HEK293 (cell line): ENCODE measurements around the gene TMEM203.

Source experiments
- CTCF ChIA-PET: fragments of 350-600 bp; formaldehyde crosslinking; extraction: SDS; loops from one replicate; lab custom pipeline; 2021; ENCODE audit warnings: antibody characterized with exemption; lab: Yijun Ruan, JAX
- POLR2A ChIA-PET: fragments of 300-600 bp; formaldehyde crosslinking; extraction: SDS; loops from one replicate; lab custom pipeline; 2020; ENCODE audit warnings: antibody characterized with exemption, inconsistent platforms; lab: Yijun Ruan, JAX
- H3K27ac ChIP-seq: fragments of 200-500 bp; sonication (Bioruptor generic); 2 replicates; pipeline ENCODE4 v1.5.1; 2014; ENCODE audit warnings: low read depth, low read length, control low read depth, inconsistent platforms; ENCODE audit errors: extremely low read depth
- H3K36me3 ChIP-seq, 2 experiments: fragments of 200-500 bp in 1 of 2; sonication (Bioruptor generic) in 1 of 2; 1 replicate in 1 of 2; 2 replicates in 1 of 2; pipeline ENCODE4 v1.5.1; 2014 to 2017; ENCODE audit warnings: inconsistent platforms in 2 of 2, low read length in 2 of 2; ENCODE audit not compliant: control insufficient read depth in 2 of 2, insufficient read depth in 1 of 2
- H3K4me1 ChIP-seq: fragments of 200-500 bp; sonication (Bioruptor generic); 2 replicates; pipeline ENCODE4 v1.5.1; 2014; ENCODE audit warnings: mild to moderate bottlenecking, low read length, inconsistent platforms; ENCODE audit not compliant: control insufficient read depth, insufficient read depth
- H3K4me3 ChIP-seq: 2 replicates; pipeline ENCODE4 v1.5.1; 2011; ENCODE audit warnings: low read depth, mild to moderate bottlenecking, control low read depth, low read length, moderate library complexity
- H3K9me3 ChIP-seq: fragments of 200-500 bp; sonication (Bioruptor generic); 2 replicates; pipeline ENCODE4 v1.5.1; 2014; ENCODE audit warnings: low read depth, low read length, inconsistent platforms; ENCODE audit not compliant: control insufficient read depth, insufficient read depth
- KLF8 ChIP-seq: fragments of 450-650 bp; formaldehyde crosslinking; IDR thresholded peaks from 2 replicates; pipeline ENCODE4 v1.5.1; 2016; ENCODE audit warnings: missing biosample characterization, missing genetic modification characterization
- OSR2 ChIP-seq: fragments of 450-650 bp; formaldehyde crosslinking; IDR thresholded peaks from 2 replicates; pipeline ENCODE4 v1.5.1; 2016; ENCODE audit warnings: missing biosample characterization, missing genetic modification characterization
- ZBTB17 ChIP-seq: fragments of 450-650 bp; formaldehyde crosslinking; IDR thresholded peaks from 2 replicates; pipeline ENCODE4 v1.5.1; 2016; ENCODE audit warnings: missing biosample characterization, missing genetic modification characterization
- ZBTB20 ChIP-seq: fragments of 450-650 bp; formaldehyde crosslinking; IDR thresholded peaks from 2 replicates; pipeline ENCODE4 v1.5.1; 2016; ENCODE audit warnings: missing biosample characterization, missing genetic modification characterization
- ZBTB7A ChIP-seq: fragments of 450-650 bp; formaldehyde crosslinking; IDR thresholded peaks from 2 replicates; pipeline ENCODE4 v1.5.1; 2016; ENCODE audit warnings: low read depth, missing biosample characterization, missing genetic modification characterization
- ZIC2 ChIP-seq: fragments of 450-650 bp; formaldehyde crosslinking; IDR thresholded peaks from 2 replicates; pipeline ENCODE4 v1.5.1; 2016; ENCODE audit warnings: missing biosample characterization, missing genetic modification characterization
- ZNF10 ChIP-seq: fragments of 450-650 bp; formaldehyde crosslinking; IDR thresholded peaks from 2 replicates; pipeline ENCODE4 v1.5.1; 2017; ENCODE audit warnings: missing biosample characterization, missing genetic modification characterization
- ZNF184 ChIP-seq: fragments of 450-650 bp; IDR thresholded peaks from 2 replicates; pipeline ENCODE4 v1.5.1; 2018; ENCODE audit warnings: missing biosample characterization, mild to moderate bottlenecking, missing genetic modification characterization
- ZNF23 ChIP-seq: fragments of 450-650 bp; formaldehyde crosslinking; IDR thresholded peaks from 2 replicates; pipeline ENCODE4 v1.5.1; 2016; ENCODE audit warnings: missing biosample characterization, missing genetic modification characterization, borderline replicate concordance
- ZNF239 ChIP-seq: fragments of 450-650 bp; formaldehyde crosslinking; IDR thresholded peaks from 2 replicates; pipeline ENCODE4 v1.5.1; 2016; ENCODE audit warnings: missing biosample characterization, missing genetic modification characterization
- ZNF274 ChIP-seq, 2 experiments: fragments of 200-500 bp in 1 of 2; fragments of 450-650 bp in 1 of 2; sonication (Bioruptor generic) in 1 of 2; formaldehyde crosslinking in 1 of 2; IDR thresholded peaks; 2 replicates each; pipeline versions ENCODE4 v1.5.1 to v1.6.1; 2014 to 2016; ENCODE audit warnings: borderline replicate concordance in 1 of 2, inconsistent platforms in 1 of 2, low read length in 1 of 2, missing biosample characterization in 1 of 2, missing genetic modification characterization in 1 of 2
- ZNF302 ChIP-seq: fragments of 450-650 bp; formaldehyde crosslinking; IDR thresholded peaks from 2 replicates; pipeline ENCODE4 v1.5.1; 2016; ENCODE audit warnings: missing biosample characterization, missing genetic modification characterization, low read depth
- ZNF423 ChIP-seq: fragments of 450-650 bp; formaldehyde crosslinking; IDR thresholded peaks from 2 replicates; pipeline ENCODE4 v1.5.1; 2016; ENCODE audit warnings: missing biosample characterization, missing genetic modification characterization
- ZNF792 ChIP-seq: fragments of 450-650 bp; formaldehyde crosslinking; IDR thresholded peaks from 2 replicates; pipeline ENCODE4 v1.5.1; 2016; ENCODE audit warnings: missing biosample characterization, missing genetic modification characterization
- TF ChIP-seq, protein P1 (sequence below): fragments of 450-650 bp; formaldehyde crosslinking; IDR thresholded peaks from 2 replicates; pipeline ENCODE4 v1.5.1; 2017; ENCODE audit warnings: missing biosample characterization, missing genetic modification characterization
- TF ChIP-seq, protein P2 (sequence below): fragments of 450-650 bp; formaldehyde crosslinking; IDR thresholded peaks from 2 replicates; pipeline ENCODE4 v1.5.1; 2016; ENCODE audit warnings: missing biosample characterization, missing genetic modification characterization
- TF ChIP-seq, protein P3 (sequence below): fragments of 450-650 bp; formaldehyde crosslinking; IDR thresholded peaks from 2 replicates; pipeline ENCODE4 v1.5.1; 2017; ENCODE audit warnings: missing biosample characterization, mild to moderate bottlenecking, missing genetic modification characterization, moderate library complexity
- TF ChIP-seq, protein P4 (sequence below): fragments of 450-650 bp; formaldehyde crosslinking; IDR thresholded peaks from 2 replicates; pipeline ENCODE4 v1.5.1; 2016; ENCODE audit warnings: missing biosample characterization, missing genetic modification characterization, borderline replicate concordance
- TF ChIP-seq, protein P5 (sequence below): fragments of 450-650 bp; formaldehyde crosslinking; IDR thresholded peaks from 2 replicates; pipeline ENCODE4 v1.5.1; 2016; ENCODE audit warnings: missing biosample characterization, missing genetic modification characterization

The TMEM203 gene

DNA sequence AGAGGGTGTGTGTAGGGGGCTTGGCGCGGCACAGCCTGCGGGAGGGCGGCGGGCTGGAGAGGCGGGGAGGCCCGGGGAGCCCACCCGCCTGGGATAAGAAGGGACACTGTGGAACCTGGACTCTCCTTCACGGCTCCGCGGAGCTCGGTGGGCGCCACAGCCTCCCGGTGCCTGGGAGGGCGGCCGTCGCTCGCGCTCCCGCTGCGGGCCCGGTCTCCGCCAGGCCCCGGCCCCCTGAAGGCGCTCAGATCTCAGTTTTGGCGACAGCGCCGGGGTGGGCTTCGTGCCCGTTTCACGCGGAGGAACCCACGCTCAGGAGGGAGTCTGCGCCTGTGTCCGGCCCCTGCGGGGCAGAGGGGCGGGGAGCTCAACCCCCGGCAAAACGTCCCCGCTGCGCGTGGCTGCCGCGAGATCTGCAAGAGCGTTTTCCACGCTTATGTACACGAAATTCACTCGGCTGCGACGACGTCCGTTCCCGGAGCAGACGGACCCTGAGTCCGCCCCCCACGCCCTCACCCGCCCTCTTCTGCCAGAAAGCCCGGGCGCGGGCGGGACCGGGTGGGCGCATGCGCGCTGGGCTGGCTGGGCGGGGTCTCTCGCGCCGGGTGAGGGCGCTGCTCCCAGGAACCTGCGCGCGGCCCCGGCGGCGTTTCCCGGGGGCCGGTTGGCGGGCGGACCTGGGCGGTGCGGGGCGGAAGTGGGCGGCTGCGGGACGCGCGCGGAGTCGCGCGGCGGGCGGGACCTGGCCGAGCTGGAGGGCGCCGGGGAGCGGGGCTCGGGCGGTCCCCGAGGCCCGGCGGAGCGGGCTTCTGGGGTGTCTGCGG, 49.4 kb upstream of the TMEM203 start, which contains the start of gene NELFB (continued):
- TF ChIP-seq, protein P1, sequence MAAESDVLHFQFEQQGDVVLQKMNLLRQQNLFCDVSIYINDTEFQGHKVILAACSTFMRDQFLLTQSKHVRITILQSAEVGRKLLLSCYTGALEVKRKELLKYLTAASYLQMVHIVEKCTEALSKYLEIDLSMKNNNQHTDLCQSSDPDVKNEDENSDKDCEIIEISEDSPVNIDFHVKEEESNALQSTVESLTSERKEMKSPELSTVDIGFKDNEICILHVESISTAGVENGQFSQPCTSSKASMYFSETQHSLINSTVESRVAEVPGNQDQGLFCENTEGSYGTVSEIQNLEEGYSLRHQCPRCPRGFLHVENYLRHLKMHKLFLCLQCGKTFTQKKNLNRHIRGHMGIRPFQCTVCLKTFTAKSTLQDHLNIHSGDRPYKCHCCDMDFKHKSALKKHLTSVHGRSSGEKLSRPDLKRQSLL (tag by site-specific recombination): peak; percentile 55; the same call in 1 of the 2 replicates
- no peak for TF ChIP-seq ZIC2 (tag by site-specific recombination)
- peak; percentile 70; the same call in 1 of the 2 replicates for TF ChIP-seq ZBTB7A (tag by site-specific recombination)
- no peak for TF ChIP-seq ZNF302 (tag by site-specific recombination)
- peak; percentile 88 for TF ChIP-seq KLF8 (tag by site-specific recombination)
- TF ChIP-seq, protein P2, sequence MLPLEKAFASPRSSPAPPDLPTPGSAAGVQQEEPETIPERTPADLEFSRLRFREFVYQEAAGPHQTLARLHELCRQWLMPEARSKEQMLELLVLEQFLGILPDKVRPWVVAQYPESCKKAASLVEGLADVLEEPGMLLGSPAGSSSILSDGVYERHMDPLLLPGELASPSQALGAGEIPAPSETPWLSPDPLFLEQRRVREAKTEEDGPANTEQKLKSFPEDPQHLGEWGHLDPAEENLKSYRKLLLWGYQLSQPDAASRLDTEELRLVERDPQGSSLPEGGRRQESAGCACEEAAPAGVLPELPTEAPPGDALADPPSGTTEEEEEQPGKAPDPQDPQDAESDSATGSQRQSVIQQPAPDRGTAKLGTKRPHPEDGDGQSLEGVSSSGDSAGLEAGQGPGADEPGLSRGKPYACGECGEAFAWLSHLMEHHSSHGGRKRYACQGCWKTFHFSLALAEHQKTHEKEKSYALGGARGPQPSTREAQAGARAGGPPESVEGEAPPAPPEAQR (tag by site-specific recombination): no peak
- TF ChIP-seq, all 188 proteins: peak for 36

DNA sequence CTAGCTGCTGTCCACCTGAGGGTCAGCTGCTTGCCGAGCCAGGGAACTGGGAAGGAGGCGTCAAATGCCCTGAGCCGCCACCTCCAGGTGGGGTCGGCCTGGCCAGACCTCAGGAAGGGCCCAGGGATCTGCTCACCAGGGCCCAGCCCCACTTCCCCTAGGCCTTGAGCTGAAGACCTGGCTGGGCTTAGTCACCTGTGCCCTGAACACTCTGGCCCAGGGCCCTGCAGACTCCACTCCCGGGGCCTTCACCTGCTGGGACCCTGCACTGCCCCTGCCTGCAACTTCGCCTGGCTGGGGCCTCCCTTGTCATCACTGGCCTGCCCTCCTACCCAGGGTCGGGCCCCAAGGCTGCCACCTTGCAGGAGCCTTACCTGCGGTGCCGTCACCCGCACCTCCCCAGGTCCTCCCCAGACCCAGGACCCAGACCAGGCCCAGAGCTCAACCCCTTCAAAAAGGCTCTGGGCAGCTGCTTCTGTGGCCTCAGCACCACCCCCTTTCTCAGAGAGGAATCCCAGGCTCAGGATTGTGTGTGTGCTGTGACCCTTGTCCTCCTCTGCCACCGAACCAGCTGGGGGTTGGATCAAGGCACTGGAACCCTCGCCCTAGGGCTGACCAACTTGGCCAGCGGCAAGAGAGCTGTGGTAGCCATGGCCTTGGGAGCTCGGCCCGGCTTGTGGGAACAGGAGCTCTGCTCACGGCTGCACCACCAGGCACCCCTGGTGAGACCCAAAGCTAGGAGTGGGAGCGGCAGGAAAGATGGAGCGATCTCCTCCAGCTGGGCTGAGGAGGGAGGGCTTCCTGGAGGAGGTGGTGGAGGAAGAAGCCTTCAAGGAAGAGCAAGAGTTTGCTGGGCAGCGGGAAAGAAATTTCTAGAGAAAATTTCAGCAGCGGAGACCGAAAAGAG, 48.5 kb upstream of the TMEM203 start:
- Histone ChIP-seq H3K4me1 (peaks cover 5% of the 10 kb centered on the region; the same call in 1 of the 2 replicates), H3K27ac (no peak overlapping the region), H3K9me3 (no peaks in the 10 kb centered on the region), H3K4me3 (peak overlapping the region; percentile 89), H3K36me3 (peaks cover 6 to 16% of the 10 kb centered on the region in 2 experiments)
- ChIA-PET POLR2A (interaction anchor here (1.0 to 9.1 kb wide), 8 partner anchors 8 to 169 kb away, joined by 3 to 336 read pairs (median 6); partner anchors contain the start of genes EXD3, MAN1B1, NOXA1 and NRARP), CTCF (interaction anchor here (0.6 to 5.2 kb wide), 8 partner anchors 9 to 467 kb away, joined by 3 to 45 read pairs (median 4); no protein-coding TSS in a partner anchor)
- TF ChIP-seq ZNF792 (tag by site-specific recombination) (no peak), ZNF184 (tag by site-specific recombination) (no peak), ZNF274 (IDR thresholded peaks at IDR 0.05; ENCODE audit: low read length) (no peak), ZNF274 (tag by site-specific recombination; IDR thresholded peaks at IDR 0.05; ENCODE audit: borderline replicate concordance) (no peak), ZNF423 (tag by site-specific recombination) (no peak), ZNF302 (tag by site-specific recombination) (no peak), ZBTB17 (tag by site-specific recombination) (peak; percentile 42; the same call in 1 of the 2 replicates), ZNF239 (tag by site-specific recombination) (no peak), OSR2 (no peak), ZNF23 (tag by site-specific recombination) (no peak), ZNF10 (tag by site-specific recombination) (peak; percentile 74), ZBTB20 (tag by site-specific recombination) (peak; percentile 22; the same call in 1 of the 2 replicates)
- TF ChIP-seq, protein P3, sequence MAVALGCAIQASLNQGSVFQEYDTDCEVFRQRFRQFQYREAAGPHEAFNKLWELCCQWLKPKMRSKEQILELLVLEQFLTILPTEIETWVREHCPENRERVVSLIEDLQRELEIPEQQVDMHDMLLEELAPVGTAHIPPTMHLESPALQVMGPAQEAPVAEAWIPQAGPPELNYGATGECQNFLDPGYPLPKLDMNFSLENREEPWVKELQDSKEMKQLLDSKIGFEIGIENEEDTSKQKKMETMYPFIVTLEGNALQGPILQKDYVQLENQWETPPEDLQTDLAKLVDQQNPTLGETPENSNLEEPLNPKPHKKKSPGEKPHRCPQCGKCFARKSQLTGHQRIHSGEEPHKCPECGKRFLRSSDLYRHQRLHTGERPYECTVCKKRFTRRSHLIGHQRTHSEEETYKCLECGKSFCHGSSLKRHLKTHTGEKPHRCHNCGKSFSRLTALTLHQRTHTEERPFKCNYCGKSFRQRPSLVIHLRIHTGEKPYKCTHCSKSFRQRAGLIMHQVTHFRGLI (tag by site-specific recombination): 0 out of 2 replicates have a peak, but pooled peaks have one; percentile 20
- TF ChIP-seq, protein P4, sequence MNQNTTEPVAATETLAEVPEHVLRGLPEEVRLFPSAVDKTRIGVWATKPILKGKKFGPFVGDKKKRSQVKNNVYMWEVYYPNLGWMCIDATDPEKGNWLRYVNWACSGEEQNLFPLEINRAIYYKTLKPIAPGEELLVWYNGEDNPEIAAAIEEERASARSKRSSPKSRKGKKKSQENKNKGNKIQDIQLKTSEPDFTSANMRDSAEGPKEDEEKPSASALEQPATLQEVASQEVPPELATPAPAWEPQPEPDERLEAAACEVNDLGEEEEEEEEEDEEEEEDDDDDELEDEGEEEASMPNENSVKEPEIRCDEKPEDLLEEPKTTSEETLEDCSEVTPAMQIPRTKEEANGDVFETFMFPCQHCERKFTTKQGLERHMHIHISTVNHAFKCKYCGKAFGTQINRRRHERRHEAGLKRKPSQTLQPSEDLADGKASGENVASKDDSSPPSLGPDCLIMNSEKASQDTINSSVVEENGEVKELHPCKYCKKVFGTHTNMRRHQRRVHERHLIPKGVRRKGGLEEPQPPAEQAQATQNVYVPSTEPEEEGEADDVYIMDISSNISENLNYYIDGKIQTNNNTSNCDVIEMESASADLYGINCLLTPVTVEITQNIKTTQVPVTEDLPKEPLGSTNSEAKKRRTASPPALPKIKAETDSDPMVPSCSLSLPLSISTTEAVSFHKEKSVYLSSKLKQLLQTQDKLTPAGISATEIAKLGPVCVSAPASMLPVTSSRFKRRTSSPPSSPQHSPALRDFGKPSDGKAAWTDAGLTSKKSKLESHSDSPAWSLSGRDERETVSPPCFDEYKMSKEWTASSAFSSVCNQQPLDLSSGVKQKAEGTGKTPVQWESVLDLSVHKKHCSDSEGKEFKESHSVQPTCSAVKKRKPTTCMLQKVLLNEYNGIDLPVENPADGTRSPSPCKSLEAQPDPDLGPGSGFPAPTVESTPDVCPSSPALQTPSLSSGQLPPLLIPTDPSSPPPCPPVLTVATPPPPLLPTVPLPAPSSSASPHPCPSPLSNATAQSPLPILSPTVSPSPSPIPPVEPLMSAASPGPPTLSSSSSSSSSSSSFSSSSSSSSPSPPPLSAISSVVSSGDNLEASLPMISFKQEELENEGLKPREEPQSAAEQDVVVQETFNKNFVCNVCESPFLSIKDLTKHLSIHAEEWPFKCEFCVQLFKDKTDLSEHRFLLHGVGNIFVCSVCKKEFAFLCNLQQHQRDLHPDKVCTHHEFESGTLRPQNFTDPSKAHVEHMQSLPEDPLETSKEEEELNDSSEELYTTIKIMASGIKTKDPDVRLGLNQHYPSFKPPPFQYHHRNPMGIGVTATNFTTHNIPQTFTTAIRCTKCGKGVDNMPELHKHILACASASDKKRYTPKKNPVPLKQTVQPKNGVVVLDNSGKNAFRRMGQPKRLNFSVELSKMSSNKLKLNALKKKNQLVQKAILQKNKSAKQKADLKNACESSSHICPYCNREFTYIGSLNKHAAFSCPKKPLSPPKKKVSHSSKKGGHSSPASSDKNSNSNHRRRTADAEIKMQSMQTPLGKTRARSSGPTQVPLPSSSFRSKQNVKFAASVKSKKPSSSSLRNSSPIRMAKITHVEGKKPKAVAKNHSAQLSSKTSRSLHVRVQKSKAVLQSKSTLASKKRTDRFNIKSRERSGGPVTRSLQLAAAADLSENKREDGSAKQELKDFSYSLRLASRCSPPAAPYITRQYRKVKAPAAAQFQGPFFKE (tag by site-specific recombination): no peak
- TF ChIP-seq, protein P5, sequence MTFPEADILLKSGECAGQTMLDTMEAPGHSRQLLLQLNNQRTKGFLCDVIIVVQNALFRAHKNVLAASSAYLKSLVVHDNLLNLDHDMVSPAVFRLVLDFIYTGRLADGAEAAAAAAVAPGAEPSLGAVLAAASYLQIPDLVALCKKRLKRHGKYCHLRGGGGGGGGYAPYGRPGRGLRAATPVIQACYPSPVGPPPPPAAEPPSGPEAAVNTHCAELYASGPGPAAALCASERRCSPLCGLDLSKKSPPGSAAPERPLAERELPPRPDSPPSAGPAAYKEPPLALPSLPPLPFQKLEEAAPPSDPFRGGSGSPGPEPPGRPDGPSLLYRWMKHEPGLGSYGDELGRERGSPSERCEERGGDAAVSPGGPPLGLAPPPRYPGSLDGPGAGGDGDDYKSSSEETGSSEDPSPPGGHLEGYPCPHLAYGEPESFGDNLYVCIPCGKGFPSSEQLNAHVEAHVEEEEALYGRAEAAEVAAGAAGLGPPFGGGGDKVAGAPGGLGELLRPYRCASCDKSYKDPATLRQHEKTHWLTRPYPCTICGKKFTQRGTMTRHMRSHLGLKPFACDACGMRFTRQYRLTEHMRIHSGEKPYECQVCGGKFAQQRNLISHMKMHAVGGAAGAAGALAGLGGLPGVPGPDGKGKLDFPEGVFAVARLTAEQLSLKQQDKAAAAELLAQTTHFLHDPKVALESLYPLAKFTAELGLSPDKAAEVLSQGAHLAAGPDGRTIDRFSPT (tag by site-specific recombination): no peak
